Measurements from ENCODE around the gene PPTC7. TPM values are rescaled to one million over a fixed set of nuclear protein-coding genes. Genes with fewer than 3 reads are reported as not detected.
A peak's percentile ranks its signal among the peaks of the same experiment; 100 is the strongest.

Gene PPTC7
- total RNA-seq, 1 donor from 2014 or later: 13.7 TPM

GRCh38 chr12:110582276-110583136 is 612 bp downstream of the PPTC7 start:
- no peaks in the 10 kb centered on the region for H3K36me3 Mint-ChIP-seq (ENCODE audit: insufficient read depth)
- H3K4me3 Mint-ChIP-seq (ENCODE audit: low read depth): peak overlapping the region; percentile 81
- peak overlapping the region; percentile 79 for H3K27ac Mint-ChIP-seq
- peaks cover 25% of the 10 kb centered on the region for H3K4me1 Mint-ChIP-seq (ENCODE audit: low read depth)
- peak; percentile 33 for DNase-seq (ENCODE audit: low spot score, unreplicated experiment)
- no peak for TF ChIP-seq CTCF (IDR thresholded peaks at IDR 0.05; ENCODE audit: unreplicated experiment)
- no peaks in the 10 kb centered on the region for H3K9me3 Mint-ChIP-seq (ENCODE audit: low read depth)
- H3K27me3 Mint-ChIP-seq: no peaks in the 10 kb centered on the region

GRCh38 chr12:110581931-110582275 is 1.2 kb downstream of the PPTC7 start:
- no peaks in the 10 kb centered on the region for H3K36me3 Mint-ChIP-seq (ENCODE audit: insufficient read depth)
- H3K4me1 Mint-ChIP-seq (ENCODE audit: low read depth): peaks cover 25% of the 10 kb centered on the region
- no peaks in the 10 kb centered on the region for H3K27me3 Mint-ChIP-seq
- peak overlapping the region; percentile 79 for H3K27ac Mint-ChIP-seq
- no peak for TF ChIP-seq CTCF (IDR thresholded peaks at IDR 0.05; ENCODE audit: unreplicated experiment)
- no peak for DNase-seq (ENCODE audit: low spot score, unreplicated experiment)
- peak overlapping the region; percentile 81 for H3K4me3 Mint-ChIP-seq (ENCODE audit: low read depth)
- H3K9me3 Mint-ChIP-seq (ENCODE audit: low read depth): no peaks in the 10 kb centered on the region

GRCh38 chr12:110579535-110580253 is 3.4 kb downstream of the PPTC7 start:
- Mint-ChIP-seq H3K4me3 (ENCODE audit: low read depth) (no peak overlapping the region), H3K36me3 (ENCODE audit: insufficient read depth) (no peaks in the 10 kb centered on the region), H3K4me1 (ENCODE audit: low read depth) (peaks cover 27% of the 10 kb centered on the region), H3K27me3 (no peaks in the 10 kb centered on the region), H3K27ac (no peak overlapping the region), H3K9me3 (ENCODE audit: low read depth) (no peaks in the 10 kb centered on the region)
- TF ChIP-seq CTCF (IDR thresholded peaks at IDR 0.05; ENCODE audit: unreplicated experiment): no peak
- DNase-seq (ENCODE audit: low spot score, unreplicated experiment): no peak

- H3K27ac Mint-ChIP-seq: no peak overlapping the region
- H3K27me3 Mint-ChIP-seq: no peaks in the 10 kb centered on the region
- H3K9me3 Mint-ChIP-seq (ENCODE audit: low read depth): no peaks in the 10 kb centered on the region
Observed at GRCh38 chr12:110578694-110579534, 4.2 kb downstream of the PPTC7 start.

More at GRCh38 chr12:110578694-110579534, 4.2 kb downstream of the PPTC7 start:
- H3K36me3 Mint-ChIP-seq (ENCODE audit: insufficient read depth): no peaks in the 10 kb centered on the region
- H3K4me3 Mint-ChIP-seq (ENCODE audit: low read depth): no peak overlapping the region
- no peak for DNase-seq (ENCODE audit: low spot score, unreplicated experiment)
- peaks cover 23% of the 10 kb centered on the region for H3K4me1 Mint-ChIP-seq (ENCODE audit: low read depth)
- no peak for TF ChIP-seq CTCF (IDR thresholded peaks at IDR 0.05; ENCODE audit: unreplicated experiment)

All from progenitor cell of endocrine pancreas (in vitro differentiated cells).